Neural crest cell (in vitro differentiated cells): ENCODE measurements around the gene THSD7A. TPM values are rescaled to one million over a fixed set of nuclear protein-coding genes. Genes with fewer than 3 reads are reported as not detected.

ENCODE experiments used
- DNase-seq: peaks from one replicate; pipeline ENCODE4 v3.0.0; 2021; ENCODE audit warnings: low read depth, mixed read lengths, low spot score
- H3K27ac Mint-ChIP-seq: one replicate; pipeline ENCODE4 v1.8.0; 2021; ENCODE audit warnings: mild to moderate bottlenecking, mixed read lengths; ENCODE audit not compliant: unreplicated experiment
- H3K27me3 Mint-ChIP-seq: 2 replicates; pipeline ENCODE4 v1.8.0; 2021; ENCODE audit warnings: low read depth, mild to moderate bottlenecking, mixed read lengths
- H3K36me3 Mint-ChIP-seq: 2 replicates; pipeline ENCODE4 v1.8.0; 2021; ENCODE audit warnings: low read depth, mild to moderate bottlenecking, mixed read lengths
- H3K4me1 Mint-ChIP-seq: 2 replicates; pipeline ENCODE4 v1.8.0; 2021; ENCODE audit warnings: mixed read lengths
- H3K4me3 Mint-ChIP-seq: one replicate; pipeline ENCODE4 v1.8.0; 2021; ENCODE audit warnings: mild to moderate bottlenecking, mixed read lengths
- H3K9me3 Mint-ChIP-seq: 2 replicates; pipeline ENCODE4 v1.8.0; 2021; ENCODE audit warnings: mixed read lengths
- CTCF ChIP-seq: fragments of 200-600 bp; sonication (generic); conservative IDR thresholded peaks from 2 replicates; pipeline ENCODE4 v1.5.0; 2021; ENCODE audit warnings: antibody characterized with exemption, mild to moderate bottlenecking
- total RNA-seq: library from RNA; stranded (reverse); gene quantifications from 2 replicates; pipeline ENCODE4 v1.2.1, GENCODE V29; 2021

Gene THSD7A
- total RNA-seq, 1 donor from 2014 or later, result 4.8 TPM

GRCh38 chr7:11376529-11376928 is 455.5 kb downstream of the THSD7A start:
- H3K4me1 Mint-ChIP-seq, result no peaks in the 10 kb centered on the region
- H3K4me3 Mint-ChIP-seq, result no peak overlapping the region
- no peak for TF ChIP-seq CTCF
- no peaks in the 10 kb centered on the region for H3K9me3 Mint-ChIP-seq
- H3K36me3 Mint-ChIP-seq, result no peaks in the 10 kb centered on the region
- H3K27me3 Mint-ChIP-seq, result no peaks in the 10 kb centered on the region
- DNase-seq, result no peak
- H3K27ac Mint-ChIP-seq, result no peak overlapping the region

- H3K27me3 Mint-ChIP-seq, result no peaks in the 10 kb centered on the region
- no peak for TF ChIP-seq CTCF
- no peaks in the 10 kb centered on the region for H3K4me1 Mint-ChIP-seq
- no peak overlapping the region for H3K27ac Mint-ChIP-seq
- no peak for DNase-seq
- no peaks in the 10 kb centered on the region for H3K9me3 Mint-ChIP-seq
- H3K4me3 Mint-ChIP-seq, result no peak overlapping the region
- H3K36me3 Mint-ChIP-seq, result no peaks in the 10 kb centered on the region
Observed at GRCh38 chr7:11374629-11375028, 457.4 kb downstream of the THSD7A start.

- H3K27ac Mint-ChIP-seq, result no peak overlapping the region
- H3K4me1 Mint-ChIP-seq, result no peaks in the 10 kb centered on the region
- H3K4me3 Mint-ChIP-seq, result no peak overlapping the region
- peak; percentile 75 for TF ChIP-seq CTCF
- DNase-seq, result no peak
- H3K36me3 Mint-ChIP-seq, result no peaks in the 10 kb centered on the region
- no peaks in the 10 kb centered on the region for H3K27me3 Mint-ChIP-seq
- no peaks in the 10 kb centered on the region for H3K9me3 Mint-ChIP-seq
Observed at GRCh38 chr7:11373546-11374142, 458.4 kb downstream of the THSD7A start.

DNA sequence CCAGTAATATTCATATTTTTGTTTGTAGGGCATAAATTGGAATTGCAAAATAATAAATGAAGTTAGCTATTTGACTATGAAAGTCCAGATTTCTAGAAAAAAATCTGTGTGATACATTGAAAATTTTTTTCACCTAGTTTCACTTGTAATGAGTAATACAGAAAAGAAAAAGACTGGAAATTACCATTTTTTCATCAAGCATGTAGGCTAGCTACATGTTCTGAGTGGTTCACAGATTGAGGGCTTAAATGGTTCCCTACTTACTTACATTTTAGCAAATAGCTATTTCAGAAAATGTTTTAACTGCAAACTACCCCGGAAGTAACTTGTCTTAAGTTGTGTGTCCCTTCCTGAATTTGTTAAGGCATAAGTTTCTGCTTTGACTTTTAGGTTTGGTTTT is 462.3 kb downstream of the THSD7A start:
- no peaks in the 10 kb centered on the region for H3K9me3 Mint-ChIP-seq
- no peaks in the 10 kb centered on the region for H3K36me3 Mint-ChIP-seq
- H3K4me3 Mint-ChIP-seq, result no peak overlapping the region
- no peaks in the 10 kb centered on the region for H3K4me1 Mint-ChIP-seq
- no peak overlapping the region for H3K27ac Mint-ChIP-seq
- DNase-seq, result no peak
- H3K27me3 Mint-ChIP-seq, result no peaks in the 10 kb centered on the region
- no peak for TF ChIP-seq CTCF

GRCh38 chr7:11366118-11366517 is 465.9 kb downstream of the THSD7A start:
- no peak overlapping the region for H3K4me3 Mint-ChIP-seq
- no peaks in the 10 kb centered on the region for H3K27me3 Mint-ChIP-seq
- no peaks in the 10 kb centered on the region for H3K36me3 Mint-ChIP-seq
- H3K27ac Mint-ChIP-seq, result no peak overlapping the region
- no peak for DNase-seq
- no peaks in the 10 kb centered on the region for H3K9me3 Mint-ChIP-seq
- H3K4me1 Mint-ChIP-seq, result no peaks in the 10 kb centered on the region
- TF ChIP-seq CTCF, result no peak
